A549 (cell line): ENCODE results near the gene UQCRH.

Experiments
- TF ChIP-seq, protein P1 (sequence below): fragments of >200 bp; sonication (Bioruptor Twin); formaldehyde crosslinking; IDR thresholded peaks from 3 replicates; pipeline ENCODE4 v1.5.1; 2016
- TF ChIP-seq, protein P2 (sequence below): IDR thresholded peaks from 2 replicates; pipeline ENCODE4 v1.6.1; 2012
- TF ChIP-seq, protein P3 (sequence below): fragments of 200-600 bp; sonication (generic); IDR thresholded peaks from 2 replicates; pipeline ENCODE4 v1.6.1; 2016; ENCODE audit warnings: antibody characterized with exemption, mild to moderate bottlenecking, moderate library complexity

DNA sequence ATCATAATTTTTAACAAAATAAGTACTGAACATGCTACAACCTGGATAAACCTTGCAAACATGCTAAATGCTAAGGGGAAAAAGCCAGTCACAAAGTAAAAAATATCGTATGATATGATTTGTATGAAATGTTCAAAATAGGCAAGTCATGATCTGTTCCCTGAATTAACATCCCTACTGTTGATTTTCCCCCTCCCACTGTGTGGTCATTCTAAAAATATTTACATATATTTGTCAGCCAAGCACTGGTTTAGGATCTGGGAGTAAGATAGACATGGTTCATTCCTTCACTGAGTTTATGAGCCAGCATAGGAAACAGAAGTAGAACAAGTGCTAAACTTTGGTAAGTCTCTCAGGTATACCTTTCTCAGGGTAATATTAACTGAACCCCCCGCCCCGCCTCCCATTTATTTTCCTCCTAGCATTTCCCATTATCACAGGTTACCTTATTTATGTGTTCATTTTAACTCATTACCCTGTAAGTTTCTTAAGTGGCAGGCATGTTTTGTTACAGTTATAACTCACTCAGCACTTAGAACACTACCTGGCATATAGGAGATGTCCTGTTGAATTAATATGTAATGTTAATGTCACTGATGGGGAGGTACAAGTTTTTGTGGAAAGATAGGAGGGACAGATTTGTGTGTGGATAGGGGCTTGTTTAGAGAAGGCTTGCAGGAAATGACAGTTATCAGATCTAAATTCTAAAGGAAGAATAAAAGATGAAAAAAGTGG lies 12.3 kb downstream of the UQCRH start:
- TF ChIP-seq, protein P1, sequence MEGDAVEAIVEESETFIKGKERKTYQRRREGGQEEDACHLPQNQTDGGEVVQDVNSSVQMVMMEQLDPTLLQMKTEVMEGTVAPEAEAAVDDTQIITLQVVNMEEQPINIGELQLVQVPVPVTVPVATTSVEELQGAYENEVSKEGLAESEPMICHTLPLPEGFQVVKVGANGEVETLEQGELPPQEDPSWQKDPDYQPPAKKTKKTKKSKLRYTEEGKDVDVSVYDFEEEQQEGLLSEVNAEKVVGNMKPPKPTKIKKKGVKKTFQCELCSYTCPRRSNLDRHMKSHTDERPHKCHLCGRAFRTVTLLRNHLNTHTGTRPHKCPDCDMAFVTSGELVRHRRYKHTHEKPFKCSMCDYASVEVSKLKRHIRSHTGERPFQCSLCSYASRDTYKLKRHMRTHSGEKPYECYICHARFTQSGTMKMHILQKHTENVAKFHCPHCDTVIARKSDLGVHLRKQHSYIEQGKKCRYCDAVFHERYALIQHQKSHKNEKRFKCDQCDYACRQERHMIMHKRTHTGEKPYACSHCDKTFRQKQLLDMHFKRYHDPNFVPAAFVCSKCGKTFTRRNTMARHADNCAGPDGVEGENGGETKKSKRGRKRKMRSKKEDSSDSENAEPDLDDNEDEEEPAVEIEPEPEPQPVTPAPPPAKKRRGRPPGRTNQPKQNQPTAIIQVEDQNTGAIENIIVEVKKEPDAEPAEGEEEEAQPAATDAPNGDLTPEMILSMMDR = no peak
- TF ChIP-seq, protein P2, sequence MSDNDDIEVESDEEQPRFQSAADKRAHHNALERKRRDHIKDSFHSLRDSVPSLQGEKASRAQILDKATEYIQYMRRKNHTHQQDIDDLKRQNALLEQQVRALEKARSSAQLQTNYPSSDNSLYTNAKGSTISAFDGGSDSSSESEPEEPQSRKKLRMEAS = no peak
- TF ChIP-seq, protein P3, sequence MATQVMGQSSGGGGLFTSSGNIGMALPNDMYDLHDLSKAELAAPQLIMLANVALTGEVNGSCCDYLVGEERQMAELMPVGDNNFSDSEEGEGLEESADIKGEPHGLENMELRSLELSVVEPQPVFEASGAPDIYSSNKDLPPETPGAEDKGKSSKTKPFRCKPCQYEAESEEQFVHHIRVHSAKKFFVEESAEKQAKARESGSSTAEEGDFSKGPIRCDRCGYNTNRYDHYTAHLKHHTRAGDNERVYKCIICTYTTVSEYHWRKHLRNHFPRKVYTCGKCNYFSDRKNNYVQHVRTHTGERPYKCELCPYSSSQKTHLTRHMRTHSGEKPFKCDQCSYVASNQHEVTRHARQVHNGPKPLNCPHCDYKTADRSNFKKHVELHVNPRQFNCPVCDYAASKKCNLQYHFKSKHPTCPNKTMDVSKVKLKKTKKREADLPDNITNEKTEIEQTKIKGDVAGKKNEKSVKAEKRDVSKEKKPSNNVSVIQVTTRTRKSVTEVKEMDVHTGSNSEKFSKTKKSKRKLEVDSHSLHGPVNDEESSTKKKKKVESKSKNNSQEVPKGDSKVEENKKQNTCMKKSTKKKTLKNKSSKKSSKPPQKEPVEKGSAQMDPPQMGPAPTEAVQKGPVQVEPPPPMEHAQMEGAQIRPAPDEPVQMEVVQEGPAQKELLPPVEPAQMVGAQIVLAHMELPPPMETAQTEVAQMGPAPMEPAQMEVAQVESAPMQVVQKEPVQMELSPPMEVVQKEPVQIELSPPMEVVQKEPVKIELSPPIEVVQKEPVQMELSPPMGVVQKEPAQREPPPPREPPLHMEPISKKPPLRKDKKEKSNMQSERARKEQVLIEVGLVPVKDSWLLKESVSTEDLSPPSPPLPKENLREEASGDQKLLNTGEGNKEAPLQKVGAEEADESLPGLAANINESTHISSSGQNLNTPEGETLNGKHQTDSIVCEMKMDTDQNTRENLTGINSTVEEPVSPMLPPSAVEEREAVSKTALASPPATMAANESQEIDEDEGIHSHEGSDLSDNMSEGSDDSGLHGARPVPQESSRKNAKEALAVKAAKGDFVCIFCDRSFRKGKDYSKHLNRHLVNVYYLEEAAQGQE = no peak
